Panc1 (cell line): ENCODE results near the gene DDIAS. TPM values are rescaled to one million over a fixed set of nuclear protein-coding genes. Genes with fewer than 3 reads are reported as not detected.
"Not testable (repeated sequence)": the region's sequence is repeated elsewhere in the genome, so short reads cannot be mapped to it uniquely, and the experiment has no call there.

Experiments
- ATAC-seq: fragments of 200-7000 bp; cut with Tn5 transposase; 2 replicates; pipeline ENCODE4 v1.9.1; 2020; ENCODE audit warnings: mild to moderate bottlenecking, moderate library complexity
- BruUV-seq: library from RNA; stranded (reverse); fragments of 400-500 nt; replicated peaks from 2 replicates; lab custom pipeline; 2021; lab: Mats Ljungman, UMichigan
- CTCF ChIA-PET: fragments of 300-600 bp; sonication (Branson Sonifier 250); formaldehyde crosslinking; loops from one replicate; lab custom pipeline; 2022; ENCODE audit warnings: antibody characterized with exemption; lab: Charles Lee
- POLR2A ChIA-PET: fragments of 300-600 bp; sonication (Branson Sonifier 250); formaldehyde crosslinking; loops from one replicate; lab custom pipeline; 2022; ENCODE audit warnings: antibody characterized with exemption; lab: Charles Lee
- DNase-seq: peaks from one replicate; pipeline ENCODE4 v3.0.0-alpha.2; 2010; ENCODE audit warnings: low read depth, low spot score
- H3K27ac ChIP-seq: 2 replicates; pipeline ENCODE4 v1.5.1; 2011; ENCODE audit warnings: mild to moderate bottlenecking, low read length, inconsistent platforms
- H3K27me3 ChIP-seq: fragments of 200-500 bp; sonication (Bioruptor generic); 2 replicates; pipeline ENCODE4 v1.6.0; 2014; ENCODE audit warnings: low read length, inconsistent platforms; ENCODE audit not compliant: control insufficient read depth, insufficient read depth
- H3K36me3 ChIP-seq: fragments of 200-500 bp; sonication (Bioruptor generic); 2 replicates; pipeline ENCODE4 v1.5.1; 2014; ENCODE audit warnings: inconsistent platforms, mild to moderate bottlenecking, low read length, moderate library complexity; ENCODE audit not compliant: control insufficient read depth, insufficient read depth
- H3K4me1 ChIP-seq: 2 replicates; pipeline ENCODE4 v1.5.1; 2011; ENCODE audit warnings: inconsistent platforms, mild to moderate bottlenecking, low read length, moderate library complexity; ENCODE audit not compliant: control insufficient read depth, insufficient read depth
- H3K4me3 ChIP-seq, 2 experiments: 2 replicates each; pipeline ENCODE4 v1.5.1; 2011 to 2012; ENCODE audit warnings: low read depth in 2 of 2, low read length in 2 of 2, mild to moderate bottlenecking in 2 of 2, inconsistent platforms in 1 of 2, moderate library complexity in 1 of 2
- H3K9me3 ChIP-seq: fragments of 200-500 bp; sonication (Bioruptor generic); 2 replicates; pipeline ENCODE4 v1.5.1; 2014; ENCODE audit warnings: low read depth, mild to moderate bottlenecking, inconsistent platforms, low read length, moderate library complexity; ENCODE audit not compliant: control insufficient read depth, insufficient read depth
- POLR2AphosphoS5 ChIP-seq: IDR thresholded peaks from 2 replicates; pipeline ENCODE4 v1.6.1; 2012; ENCODE audit warnings: mild to moderate bottlenecking, low read depth, low read length, moderate library complexity
- SIN3A ChIP-seq: IDR thresholded peaks from 2 replicates; pipeline ENCODE4 v1.6.1; 2012; ENCODE audit warnings: low read depth, mild to moderate bottlenecking, low read length, moderate library complexity, borderline replicate concordance; ENCODE audit not compliant: insufficient read depth
- TCF7L2 ChIP-seq: IDR thresholded peaks from 2 replicates; pipeline ENCODE4 v1.6.1; 2011; ENCODE audit warnings: mild to moderate bottlenecking, low read depth, low read length, inconsistent platforms
- in situ Hi-C: cut with HindIII; loops from 2 replicates; pipeline ENCODE4 v1.10.0; 2016; ENCODE audit warnings: low sequenced_read_pairs, low pct_unique_long_range_greater_than_20kb
- intact Hi-C: fragments of 100-400 bp; cut with micrococcal nuclease; formaldehyde crosslinking; loops from one replicate; pipeline ENCODE4 v1.10.0; 2022; ENCODE audit not compliant: unreplicated experiment
- total RNA-seq: library from RNA; stranded (reverse); gene quantifications from one replicate; pipeline ENCODE4 v1.2.1, GENCODE V29; 2021; ENCODE audit not compliant: unreplicated experiment
- TF ChIP-seq, protein P1 (sequence below): fragments of 450-650 bp; IDR thresholded peaks from 2 replicates; pipeline ENCODE4 v1.5.1; 2017; ENCODE audit warnings: mild to moderate bottlenecking
- TF ChIP-seq, protein P2 (sequence below), 2 experiments: IDR thresholded peaks; 2 replicates each; pipeline ENCODE4 v1.6.1; 2011 to 2012; ENCODE audit warnings: low read depth in 2 of 2, control low read depth in 1 of 2, low read length in 1 of 2, mild to moderate bottlenecking in 1 of 2, moderate library complexity in 1 of 2; ENCODE audit not compliant: insufficient read depth in 1 of 2

DDIAS gene
- total RNA-seq, 1 experiment from 2014 or later: 22.9 TPM

DNA sequence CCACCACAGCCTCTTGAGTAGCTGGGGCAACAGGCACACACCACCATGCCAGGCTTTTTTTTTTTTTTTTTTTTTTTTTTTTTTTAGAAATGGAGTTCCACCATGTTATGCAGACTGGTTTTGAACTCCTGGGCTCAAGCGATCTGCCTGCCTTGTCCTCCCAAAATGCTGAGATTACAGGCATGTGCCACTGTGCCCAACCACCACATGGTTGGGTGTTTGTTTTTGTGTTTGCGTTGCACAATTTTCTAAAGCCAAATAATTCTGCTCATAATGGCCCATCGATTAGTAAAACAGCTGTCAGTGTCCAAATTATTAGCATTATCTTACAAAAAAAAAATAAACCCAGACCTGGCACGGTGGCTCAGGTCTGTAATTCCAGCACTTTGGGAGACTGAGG, 65.8 kb downstream of the DDIAS start:
- CTCF ChIA-PET: interaction anchor here (0.6 kb wide), 1 partner anchor 81 kb away, joined by 4 read pairs; no protein-coding TSS in a partner anchor
- no TSS peak for BruUV-seq
- in situ Hi-C loops: no loop called here
- ATAC-seq (no peak), DNase-seq (no peak)
- POLR2A ChIA-PET: no interaction called here
- H3K27ac ChIP-seq: no peak overlapping the region
- no peaks in the 10 kb centered on the region for H3K4me1 ChIP-seq
- no peaks in the 10 kb centered on the region for H3K36me3 ChIP-seq
- no peaks in the 10 kb centered on the region for H3K9me3 ChIP-seq
- H3K27me3 ChIP-seq: no peaks in the 10 kb centered on the region
- intact Hi-C loops: no loop called here
- H3K4me3 ChIP-seq: no peak overlapping the region
- TF ChIP-seq TCF7L2 (no peak), POLR2AphosphoS5 (no peak), SIN3A (no peak)
- TF ChIP-seq, protein P1, sequence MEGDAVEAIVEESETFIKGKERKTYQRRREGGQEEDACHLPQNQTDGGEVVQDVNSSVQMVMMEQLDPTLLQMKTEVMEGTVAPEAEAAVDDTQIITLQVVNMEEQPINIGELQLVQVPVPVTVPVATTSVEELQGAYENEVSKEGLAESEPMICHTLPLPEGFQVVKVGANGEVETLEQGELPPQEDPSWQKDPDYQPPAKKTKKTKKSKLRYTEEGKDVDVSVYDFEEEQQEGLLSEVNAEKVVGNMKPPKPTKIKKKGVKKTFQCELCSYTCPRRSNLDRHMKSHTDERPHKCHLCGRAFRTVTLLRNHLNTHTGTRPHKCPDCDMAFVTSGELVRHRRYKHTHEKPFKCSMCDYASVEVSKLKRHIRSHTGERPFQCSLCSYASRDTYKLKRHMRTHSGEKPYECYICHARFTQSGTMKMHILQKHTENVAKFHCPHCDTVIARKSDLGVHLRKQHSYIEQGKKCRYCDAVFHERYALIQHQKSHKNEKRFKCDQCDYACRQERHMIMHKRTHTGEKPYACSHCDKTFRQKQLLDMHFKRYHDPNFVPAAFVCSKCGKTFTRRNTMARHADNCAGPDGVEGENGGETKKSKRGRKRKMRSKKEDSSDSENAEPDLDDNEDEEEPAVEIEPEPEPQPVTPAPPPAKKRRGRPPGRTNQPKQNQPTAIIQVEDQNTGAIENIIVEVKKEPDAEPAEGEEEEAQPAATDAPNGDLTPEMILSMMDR: no peak
- TF ChIP-seq, protein P2, sequence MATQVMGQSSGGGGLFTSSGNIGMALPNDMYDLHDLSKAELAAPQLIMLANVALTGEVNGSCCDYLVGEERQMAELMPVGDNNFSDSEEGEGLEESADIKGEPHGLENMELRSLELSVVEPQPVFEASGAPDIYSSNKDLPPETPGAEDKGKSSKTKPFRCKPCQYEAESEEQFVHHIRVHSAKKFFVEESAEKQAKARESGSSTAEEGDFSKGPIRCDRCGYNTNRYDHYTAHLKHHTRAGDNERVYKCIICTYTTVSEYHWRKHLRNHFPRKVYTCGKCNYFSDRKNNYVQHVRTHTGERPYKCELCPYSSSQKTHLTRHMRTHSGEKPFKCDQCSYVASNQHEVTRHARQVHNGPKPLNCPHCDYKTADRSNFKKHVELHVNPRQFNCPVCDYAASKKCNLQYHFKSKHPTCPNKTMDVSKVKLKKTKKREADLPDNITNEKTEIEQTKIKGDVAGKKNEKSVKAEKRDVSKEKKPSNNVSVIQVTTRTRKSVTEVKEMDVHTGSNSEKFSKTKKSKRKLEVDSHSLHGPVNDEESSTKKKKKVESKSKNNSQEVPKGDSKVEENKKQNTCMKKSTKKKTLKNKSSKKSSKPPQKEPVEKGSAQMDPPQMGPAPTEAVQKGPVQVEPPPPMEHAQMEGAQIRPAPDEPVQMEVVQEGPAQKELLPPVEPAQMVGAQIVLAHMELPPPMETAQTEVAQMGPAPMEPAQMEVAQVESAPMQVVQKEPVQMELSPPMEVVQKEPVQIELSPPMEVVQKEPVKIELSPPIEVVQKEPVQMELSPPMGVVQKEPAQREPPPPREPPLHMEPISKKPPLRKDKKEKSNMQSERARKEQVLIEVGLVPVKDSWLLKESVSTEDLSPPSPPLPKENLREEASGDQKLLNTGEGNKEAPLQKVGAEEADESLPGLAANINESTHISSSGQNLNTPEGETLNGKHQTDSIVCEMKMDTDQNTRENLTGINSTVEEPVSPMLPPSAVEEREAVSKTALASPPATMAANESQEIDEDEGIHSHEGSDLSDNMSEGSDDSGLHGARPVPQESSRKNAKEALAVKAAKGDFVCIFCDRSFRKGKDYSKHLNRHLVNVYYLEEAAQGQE (IDR thresholded peaks at IDR 0.05; ENCODE audit: insufficient read depth in 1 of 2, low read depth in 2 of 2, low read length in 1 of 2): no peak

DNA sequence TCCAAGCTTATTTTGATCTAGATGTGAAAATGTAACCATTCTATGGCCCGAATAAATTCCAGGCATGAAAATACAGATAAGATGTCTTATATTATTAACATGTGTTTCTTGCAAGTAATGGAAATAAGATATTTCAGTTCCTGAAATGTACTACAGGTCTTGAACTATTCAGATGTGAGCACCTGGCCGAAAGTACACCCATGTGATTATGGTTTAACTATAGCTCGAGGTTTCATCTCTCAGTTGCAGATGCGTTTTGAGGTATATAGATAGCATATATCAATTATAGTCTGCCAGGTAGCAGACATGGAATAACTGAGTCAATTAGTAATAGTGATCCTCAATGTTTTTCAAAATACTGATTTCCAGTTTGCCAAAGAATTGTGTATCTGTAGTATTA, 68.3 kb downstream of the DDIAS start:
- H3K4me1 ChIP-seq: no peaks in the 10 kb centered on the region
- TF ChIP-seq, protein P1: no peak
- TF ChIP-seq, protein P2 (IDR thresholded peaks at IDR 0.05; ENCODE audit: insufficient read depth in 1 of 2, low read depth in 2 of 2, low read length in 1 of 2): no peak
- no peak for TF ChIP-seq POLR2AphosphoS5
- TF ChIP-seq TCF7L2: no peak
- no peak for TF ChIP-seq SIN3A
- intact Hi-C loops: no loop called here
- CTCF ChIA-PET: no interaction called here
- in situ Hi-C loops: no loop called here
- ATAC-seq: no peak
- BruUV-seq: no TSS peak
- H3K27me3 ChIP-seq: no peaks in the 10 kb centered on the region
- no peak overlapping the region for H3K4me3 ChIP-seq
- POLR2A ChIA-PET: no interaction called here
- no peaks in the 10 kb centered on the region for H3K9me3 ChIP-seq
- H3K36me3 ChIP-seq: no peaks in the 10 kb centered on the region
- DNase-seq: no peak
- H3K27ac ChIP-seq: no peak overlapping the region

DNA sequence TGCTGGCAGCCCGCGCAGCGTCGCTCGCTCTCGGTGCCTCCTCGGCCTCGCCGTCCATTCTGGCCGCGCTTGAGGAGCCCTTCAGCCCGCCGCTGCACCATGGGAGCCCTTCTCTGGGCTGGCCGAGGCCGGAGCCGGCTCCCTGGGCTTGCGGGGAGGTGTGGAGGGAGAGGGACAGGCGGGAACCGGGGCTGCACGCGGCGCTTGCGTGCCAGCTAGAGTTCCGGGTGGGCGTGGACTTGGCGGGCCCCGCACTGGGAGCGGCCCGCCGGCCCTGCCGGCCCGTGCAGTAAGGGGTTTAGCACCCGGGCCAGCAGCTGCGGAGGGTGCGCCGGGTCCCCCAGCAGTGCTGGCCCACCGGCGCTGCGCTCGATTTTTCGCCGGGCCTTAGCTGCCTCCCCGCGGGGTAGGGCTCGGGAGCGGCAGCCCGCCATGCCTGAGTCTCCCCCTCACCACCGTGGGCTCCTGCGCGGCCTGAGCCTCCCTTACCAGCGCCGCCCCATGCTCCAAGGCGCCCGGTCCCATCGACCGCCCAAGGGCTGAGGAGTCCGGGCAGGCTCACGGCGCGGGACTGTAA, 69.1 kb downstream of the DDIAS start:
- H3K4me1 ChIP-seq, ATAC-seq, CTCF ChIA-PET, H3K27me3 ChIP-seq, H3K4me3 ChIP-seq, BruUV-seq, intact Hi-C loops, H3K27ac ChIP-seq, H3K36me3 ChIP-seq, H3K9me3 ChIP-seq, in situ Hi-C loops, DNase-seq: not testable (repeated sequence)
- POLR2A ChIA-PET: interaction anchor here (0.6 kb wide), 1 partner anchor 105 kb away, joined by 6 read pairs; no protein-coding TSS in a partner anchor
